ENCODE measurements around the gene ITPKB.
"Not testable (repeated sequence)": the region's sequence is repeated elsewhere in the genome, so short reads cannot be mapped to it uniquely, and the experiment has no call there.

ITPKB gene

DNA sequence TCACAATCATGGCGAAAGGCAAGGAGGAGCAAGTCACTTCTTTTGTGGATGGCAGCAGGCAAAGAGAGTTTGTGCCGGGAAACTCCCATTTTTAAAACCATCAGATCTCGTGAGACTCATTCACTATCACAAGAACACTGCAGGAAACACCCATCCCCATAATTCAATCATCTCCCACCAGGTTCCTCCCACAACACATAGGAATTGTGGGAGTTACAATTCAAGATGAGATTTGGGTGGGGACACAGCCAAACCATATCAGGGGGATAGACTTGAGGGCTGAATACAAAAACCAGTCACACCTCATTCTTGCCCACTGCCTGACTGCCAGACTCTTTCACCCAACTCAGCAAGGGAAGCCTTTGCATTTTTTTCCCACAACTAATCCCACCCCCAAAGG, 140.1 kb downstream of the ITPKB start:
- not testable (repeated sequence) for DNase-seq

DNA sequence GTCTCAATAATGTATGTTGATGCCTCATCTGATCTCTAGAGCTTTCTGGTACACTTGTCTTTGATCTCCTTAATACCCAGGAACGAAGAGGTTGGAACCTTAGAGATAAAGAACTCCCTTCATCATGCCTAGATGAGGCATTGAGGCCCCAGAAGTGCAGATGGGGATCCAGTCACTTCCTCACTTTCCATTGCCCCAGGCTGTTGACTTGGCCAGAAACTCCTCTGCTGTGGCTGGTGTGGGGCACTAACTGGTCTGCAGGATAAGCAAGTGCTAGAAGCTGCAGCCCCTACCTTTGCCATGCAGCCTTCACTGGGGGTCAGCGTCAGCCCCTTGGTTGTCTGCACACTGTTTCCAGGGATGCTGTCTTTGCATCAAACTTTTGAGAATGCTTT, 140.6 kb downstream of the ITPKB start:
- DNase-seq = no peak

DNA sequence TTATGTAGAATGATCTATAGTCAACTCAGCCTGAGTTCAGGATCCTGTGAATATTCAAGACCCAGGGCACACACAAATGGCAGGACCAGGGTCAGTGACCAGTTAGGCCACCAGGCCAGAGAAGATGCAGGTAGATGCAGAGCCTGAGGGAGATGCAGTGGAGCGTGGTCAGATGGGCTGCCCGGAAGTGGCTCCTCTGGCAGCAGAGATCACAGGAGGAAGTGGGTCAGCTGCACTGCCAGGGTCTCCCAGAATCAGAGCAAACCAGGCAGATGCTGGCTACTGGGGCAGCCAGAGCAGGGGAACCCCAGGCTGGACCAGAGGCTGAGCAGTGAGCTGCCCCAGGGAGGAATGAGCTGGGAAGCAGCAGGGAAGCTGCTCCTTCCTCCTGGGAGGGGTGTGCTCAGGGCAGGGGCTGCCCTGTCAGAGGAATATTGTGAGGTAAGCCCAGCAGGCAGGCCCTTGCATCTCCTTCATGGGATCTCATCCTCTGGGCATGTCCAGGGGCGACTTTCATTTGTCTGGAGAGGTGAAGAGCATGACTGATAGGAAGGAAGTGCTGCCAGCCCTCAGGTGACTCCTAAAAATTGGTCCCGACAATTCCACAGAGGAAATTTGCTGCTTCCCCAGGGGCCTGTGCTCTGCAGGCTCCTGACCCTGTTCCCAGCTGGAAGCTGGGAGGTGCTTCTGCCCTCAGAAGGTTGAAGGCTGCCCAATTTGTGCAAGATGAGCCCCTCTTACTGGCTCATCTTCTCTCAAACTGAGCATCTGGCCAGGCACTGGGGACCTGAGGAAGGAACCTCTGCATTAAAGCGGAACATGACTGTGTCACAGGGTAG, 141.2 kb downstream of the ITPKB start:
- DNase-seq = no peak

DNA sequence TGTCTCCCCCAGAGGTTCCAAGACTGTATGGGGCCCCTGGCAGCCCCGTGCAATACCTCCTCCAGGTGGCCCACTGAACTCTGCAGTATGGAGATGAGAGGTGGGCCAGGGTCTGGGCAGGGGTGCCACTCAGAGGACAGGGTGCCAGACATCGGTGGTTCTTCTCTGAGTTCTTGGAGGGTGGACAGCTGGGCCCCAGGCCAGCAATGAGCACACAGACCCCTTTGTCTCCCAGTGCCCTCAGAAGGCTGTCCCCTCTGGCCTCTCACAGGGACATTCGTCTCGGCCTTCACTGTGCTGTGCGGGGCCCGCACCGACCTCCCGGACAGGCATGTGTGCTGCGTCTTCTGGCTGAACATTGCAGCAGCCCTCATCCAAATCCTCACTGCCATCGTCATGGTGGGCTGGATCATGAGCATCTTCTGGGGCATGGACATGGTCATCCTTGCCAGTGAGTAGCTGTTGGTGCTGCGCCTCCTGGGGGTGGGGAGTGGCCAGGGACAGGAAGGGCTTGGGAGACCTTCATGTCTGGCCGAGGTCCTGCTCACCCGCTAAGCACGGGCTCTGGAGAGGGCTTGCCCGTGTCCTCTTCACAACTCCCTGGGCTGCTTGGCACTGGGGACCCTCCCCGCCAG, 142.4 kb downstream of the ITPKB start:
- DNase-seq = no peak

GRCh38 chr1:226593541-226593940, 145.5 kb downstream of the ITPKB start:
- no peak for DNase-seq

GRCh38 chr1:226590614-226591013, 148.5 kb downstream of the ITPKB start:
- DNase-seq = no peak

GRCh38 chr1:226589008-226589733, 149.9 kb downstream of the ITPKB start:
- DNase-seq = no peak

- DNase-seq = no peak
Observed at GRCh38 chr1:226588484-226588883, 150.6 kb downstream of the ITPKB start.

GRCh38 chr1:226586650-226587422, 152.2 kb downstream of the ITPKB start:
- DNase-seq = no peak

- no peak for DNase-seq
Observed at GRCh38 chr1:226586116-226586515, 153.0 kb downstream of the ITPKB start.

GRCh38 chr1:226584164-226584563, 154.9 kb downstream of the ITPKB start:
- no peak for DNase-seq

DNA sequence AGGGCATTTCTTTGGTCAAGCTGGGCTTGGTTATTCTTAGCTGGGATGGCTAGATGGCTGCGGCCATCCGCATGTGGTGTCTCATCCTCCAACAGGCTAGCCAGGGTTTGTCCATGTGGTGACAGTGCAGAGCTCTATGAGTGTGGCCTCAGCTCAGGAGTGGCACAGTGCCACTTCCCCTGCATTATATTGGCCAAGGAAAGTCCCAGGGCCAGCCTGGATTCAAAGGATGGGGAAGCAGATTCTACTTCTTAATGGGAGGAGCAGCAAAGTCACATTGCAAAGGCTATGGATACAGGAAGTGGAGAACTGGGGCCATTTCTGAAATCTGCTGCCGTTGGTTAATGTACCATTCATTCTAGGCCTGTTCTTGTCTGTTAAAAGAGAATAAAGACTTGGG, 156.1 kb downstream of the ITPKB start:
- no peak for DNase-seq
